ENCODE results near the gene TMIGD3.

DNA sequence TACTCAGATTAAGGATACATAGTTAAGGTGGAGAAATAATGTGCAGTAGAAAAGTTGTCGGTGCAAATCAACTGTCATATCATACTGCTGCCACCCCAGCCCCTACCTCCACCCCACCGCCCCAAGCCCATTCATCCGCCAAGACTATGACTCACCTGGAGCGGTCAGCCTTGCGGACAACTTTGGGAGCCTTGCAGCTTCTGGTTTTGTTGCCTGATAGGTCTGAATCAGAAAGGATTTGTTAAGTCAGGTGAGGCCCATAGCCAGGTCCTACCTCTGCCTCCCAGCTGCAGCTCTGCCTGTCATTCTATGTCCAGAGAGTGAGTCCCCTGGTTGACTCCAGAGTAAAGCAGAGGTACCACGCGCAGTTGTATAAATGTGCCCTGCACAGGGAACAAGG lies 17.0 kb downstream of the TMIGD3 start:
- TF ChIP-seq, protein P1, sequence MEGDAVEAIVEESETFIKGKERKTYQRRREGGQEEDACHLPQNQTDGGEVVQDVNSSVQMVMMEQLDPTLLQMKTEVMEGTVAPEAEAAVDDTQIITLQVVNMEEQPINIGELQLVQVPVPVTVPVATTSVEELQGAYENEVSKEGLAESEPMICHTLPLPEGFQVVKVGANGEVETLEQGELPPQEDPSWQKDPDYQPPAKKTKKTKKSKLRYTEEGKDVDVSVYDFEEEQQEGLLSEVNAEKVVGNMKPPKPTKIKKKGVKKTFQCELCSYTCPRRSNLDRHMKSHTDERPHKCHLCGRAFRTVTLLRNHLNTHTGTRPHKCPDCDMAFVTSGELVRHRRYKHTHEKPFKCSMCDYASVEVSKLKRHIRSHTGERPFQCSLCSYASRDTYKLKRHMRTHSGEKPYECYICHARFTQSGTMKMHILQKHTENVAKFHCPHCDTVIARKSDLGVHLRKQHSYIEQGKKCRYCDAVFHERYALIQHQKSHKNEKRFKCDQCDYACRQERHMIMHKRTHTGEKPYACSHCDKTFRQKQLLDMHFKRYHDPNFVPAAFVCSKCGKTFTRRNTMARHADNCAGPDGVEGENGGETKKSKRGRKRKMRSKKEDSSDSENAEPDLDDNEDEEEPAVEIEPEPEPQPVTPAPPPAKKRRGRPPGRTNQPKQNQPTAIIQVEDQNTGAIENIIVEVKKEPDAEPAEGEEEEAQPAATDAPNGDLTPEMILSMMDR (IDR thresholded peaks at IDR 0.05) = no peak
- TF ChIP-seq POLR2AphosphoS5 (IDR thresholded peaks at IDR 0.05) = no peak
- no peak for TF ChIP-seq POLR2A (IDR thresholded peaks at IDR 0.05; ENCODE audit: low read depth)
